Naive thymus-derived CD8-positive, alpha-beta T cell (primary cell): ENCODE measurements around the gene SGCG. TPM values are rescaled to one million over a fixed set of nuclear protein-coding genes. Genes with fewer than 3 reads are reported as not detected.
"Not testable (repeated sequence)": the region's sequence is repeated elsewhere in the genome, so short reads cannot be mapped to it uniquely, and the experiment has no call there.

Experiments used
- ATAC-seq, 2 donors: fragments of 150-1000 bp; cut with Tn5 transposase in 1 of 2; sonication (Bioruptor Pico), chemical (Tn5 transposase) in 1 of 2; 1 replicate in 1 of 2; 2 replicates in 1 of 2; pipeline ENCODE4 v1.10.0; 2021; ENCODE audit warnings: mild to moderate bottlenecking in 2 of 2, moderate library complexity in 2 of 2
- POLR2A ChIA-PET: fragments of 350-600 bp; sonication (Branson Sonifier 250); formaldehyde crosslinking; loops from one replicate; lab custom pipeline; 2021; ENCODE audit warnings: antibody characterized with exemption; lab: Charles Lee
- DNase-seq, 10 donors: peaks; one replicate each; pipeline versions ENCODE4 v3.0.0 to v3.0.0-alpha.2; 2020 to 2022
- H3K27ac Mint-ChIP-seq, 10 donors: one replicate each; pipeline ENCODE4 v1.8.0; 2020 to 2022; ENCODE audit warnings: mild to moderate bottlenecking in 10 of 10, mixed read lengths in 10 of 10, moderate library complexity in 4 of 10, inconsistent platforms in 1 of 10
- H3K27me3 Mint-ChIP-seq, 5 donors: one replicate each; pipeline ENCODE4 v1.8.0; 2021 to 2022; ENCODE audit warnings: mixed read lengths in 5 of 5
- H3K36me3 Mint-ChIP-seq, 3 donors: one replicate each; pipeline ENCODE4 v1.8.0; 2020 to 2022; ENCODE audit warnings: mixed read lengths in 3 of 3, mild to moderate bottlenecking in 2 of 3, inconsistent platforms in 1 of 3
- H3K4me1 Mint-ChIP-seq, 4 donors: one replicate each; pipeline ENCODE4 v1.8.0; 2021 to 2022; ENCODE audit warnings: mixed read lengths in 4 of 4
- H3K4me3 Mint-ChIP-seq, 10 donors: one replicate each; pipeline ENCODE4 v1.8.0; 2020 to 2022; ENCODE audit warnings: mild to moderate bottlenecking in 10 of 10, mixed read lengths in 10 of 10, moderate library complexity in 6 of 10, inconsistent platforms in 1 of 10
- H3K9me3 Mint-ChIP-seq, 9 donors: one replicate each; pipeline ENCODE4 v1.8.0; 2020 to 2022; ENCODE audit warnings: mixed read lengths in 9 of 9, mild to moderate bottlenecking in 3 of 9, inconsistent platforms in 1 of 9, moderate library complexity in 1 of 9
- polyA plus RNA-seq, 3 donors: library from polyadenylated mRNA; unstranded; fragments of 300-500 nt; fragmentation: Illumina TruSeq; gene quantifications; one replicate each; pipeline ENCODE4 v1.2.3, GENCODE V29; 2021
- total RNA-seq, 8 experiments: library from RNA in 2 of 8; stranded (reverse) in 2 of 8; gene quantifications; one replicate each; pipeline ENCODE4 v1.2.3 and lab custom pipeline; 2021 to 2026

Gene SGCG
- total and polyA plus RNA-seq, 5 experiments from 2014 or later, result not detected

DNA sequence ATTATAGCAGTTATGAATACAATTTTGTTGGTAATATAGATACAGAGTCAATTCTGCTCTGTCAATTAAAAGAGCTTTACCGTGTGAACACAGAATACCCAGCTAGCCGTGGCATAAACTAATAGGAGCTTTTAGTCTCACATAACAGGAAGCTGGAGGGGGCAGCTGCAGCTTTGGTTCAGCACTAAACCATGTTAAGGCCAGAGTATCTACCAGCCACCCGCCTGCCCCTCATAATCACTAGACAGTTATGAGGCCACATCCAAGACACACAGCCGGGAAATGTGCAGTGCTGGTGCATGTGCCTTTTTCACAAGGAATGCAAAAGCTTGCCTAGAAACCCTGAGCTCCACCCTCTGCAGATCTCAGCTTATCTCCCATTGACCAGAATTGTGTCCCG is 62.3 kb downstream of the SGCG start:
- DNase-seq (no peak), ATAC-seq (no peak)
- POLR2A ChIA-PET, result no interaction called here
- H3K4me1 Mint-ChIP-seq, result peaks cover 0 to 2% (median 0%) of the 10 kb centered on the region in 4 donors
- H3K27me3 Mint-ChIP-seq, result peaks cover 0 to 22% (median 9%) of the 10 kb centered on the region in 5 donors
- H3K27ac Mint-ChIP-seq, result no peak overlapping the region
- H3K4me3 Mint-ChIP-seq, result no peak overlapping the region
- H3K9me3 Mint-ChIP-seq, result peaks cover 0 to 3% (median 0%) of the 10 kb centered on the region in 9 donors
- H3K36me3 Mint-ChIP-seq, result no peaks in the 10 kb centered on the region

GRCh38 chr13:23248410-23248809 is 67.6 kb downstream of the SGCG start:
- DNase-seq, H3K4me1 Mint-ChIP-seq, H3K4me3 Mint-ChIP-seq, POLR2A ChIA-PET, H3K27ac Mint-ChIP-seq, H3K9me3 Mint-ChIP-seq, ATAC-seq, H3K36me3 Mint-ChIP-seq: not testable (repeated sequence)
- peaks cover 0 to 22% (median 5%) of the 10 kb centered on the region in 5 donors for H3K27me3 Mint-ChIP-seq

DNA sequence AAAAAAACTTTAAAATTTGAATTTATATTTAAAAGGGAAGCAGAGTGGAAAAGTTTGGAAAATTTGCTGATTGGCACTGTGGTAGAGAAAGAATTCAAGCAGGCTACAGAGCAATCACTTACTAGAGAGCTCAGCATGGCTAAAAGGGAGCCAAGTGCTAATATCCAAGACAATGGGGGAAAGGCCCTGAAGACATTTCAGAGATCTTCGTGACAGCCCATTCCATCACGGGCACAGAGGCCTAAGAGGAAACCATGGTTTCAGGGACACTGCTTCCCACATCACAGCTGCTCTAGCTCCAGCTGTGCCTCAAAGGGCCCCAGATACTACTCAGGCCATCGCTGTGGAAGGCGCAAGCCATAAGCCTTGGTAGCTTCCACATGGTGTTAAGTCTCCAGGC is 73.7 kb downstream of the SGCG start:
- H3K4me1 Mint-ChIP-seq, result no peaks in the 10 kb centered on the region
- H3K27me3 Mint-ChIP-seq, result peaks cover 6 to 18% (median 9%) of the 10 kb centered on the region in 5 donors
- DNase-seq (no peak), ATAC-seq (no peak)
- H3K4me3 Mint-ChIP-seq, result no peak overlapping the region
- peaks cover 0 to 21% (median 5%) of the 10 kb centered on the region in 9 donors for H3K9me3 Mint-ChIP-seq
- POLR2A ChIA-PET, result no interaction called here
- H3K36me3 Mint-ChIP-seq, result peaks cover 0 to 6% (median 1%) of the 10 kb centered on the region in 3 donors
- no peak overlapping the region for H3K27ac Mint-ChIP-seq

- ATAC-seq (no peak), DNase-seq (no peak)
- H3K4me3 Mint-ChIP-seq, result no peak overlapping the region
- no peak overlapping the region for H3K27ac Mint-ChIP-seq
- POLR2A ChIA-PET, result no interaction called here
- peaks cover 0 to 5% (median 0%) of the 10 kb centered on the region in 9 donors for H3K9me3 Mint-ChIP-seq
- H3K36me3 Mint-ChIP-seq, result no peaks in the 10 kb centered on the region
- no peaks in the 10 kb centered on the region for H3K4me1 Mint-ChIP-seq
- H3K27me3 Mint-ChIP-seq, result peaks cover 0 to 10% (median 0%) of the 10 kb centered on the region in 5 donors
These were observed 86.8 kb downstream of the SGCG start for GRCh38 chr13:23267571-23267970.

- no peak overlapping the region for H3K27ac Mint-ChIP-seq
- ATAC-seq, result no peak
- no peaks in the 10 kb centered on the region for H3K4me1 Mint-ChIP-seq
- no peak for DNase-seq
- POLR2A ChIA-PET, result no interaction called here
- H3K4me3 Mint-ChIP-seq, result no peak overlapping the region
- H3K36me3 Mint-ChIP-seq, result no peaks in the 10 kb centered on the region
- no peaks in the 10 kb centered on the region for H3K9me3 Mint-ChIP-seq
- H3K27me3 Mint-ChIP-seq, result peaks cover 0 to 6% (median 0%) of the 10 kb centered on the region in 5 donors
These were observed 87.7 kb downstream of the SGCG start for GRCh38 chr13:23268441-23268840.

GRCh38 chr13:23271331-23271730 is 90.6 kb downstream of the SGCG start:
- no peak for ATAC-seq
- Mint-ChIP-seq H3K9me3 (no peaks in the 10 kb centered on the region), H3K27ac (no peak overlapping the region), H3K27me3 (peaks cover 0 to 2% (median 0%) of the 10 kb centered on the region in 5 donors), H3K36me3 (no peaks in the 10 kb centered on the region), H3K4me3 (no peak overlapping the region), H3K4me1 (no peaks in the 10 kb centered on the region)
- POLR2A ChIA-PET, result no interaction called here
- no peak for DNase-seq

DNA sequence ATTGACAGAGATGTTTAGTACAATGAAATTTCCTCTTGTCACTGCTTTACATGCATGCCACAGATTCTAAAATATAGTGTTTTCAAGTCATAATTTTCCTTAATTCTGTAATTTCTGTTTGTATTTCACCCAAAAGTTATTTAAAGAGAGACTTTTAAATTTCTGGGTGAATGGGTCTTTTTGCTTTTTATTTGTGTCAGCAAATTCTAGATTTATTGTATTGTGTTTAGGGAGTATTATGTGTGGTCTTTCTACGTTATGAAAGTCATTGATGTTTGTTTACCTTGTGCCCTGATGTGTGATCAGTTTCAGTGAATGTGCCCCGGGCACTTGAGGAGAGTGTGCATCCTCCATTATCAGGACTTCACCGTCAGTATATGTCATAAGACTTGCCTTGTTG is 92.7 kb downstream of the SGCG start:
- Mint-ChIP-seq H3K9me3 (no peaks in the 10 kb centered on the region), H3K4me1 (no peaks in the 10 kb centered on the region), H3K36me3 (no peaks in the 10 kb centered on the region), H3K27ac (no peak overlapping the region), H3K4me3 (no peak overlapping the region), H3K27me3 (peaks cover under 1 to 5% (median 3%) of the 10 kb centered on the region in 5 donors)
- ATAC-seq, result no peak
- POLR2A ChIA-PET, result no interaction called here
- DNase-seq, result no peak

GRCh38 chr13:23279321-23279720 is 98.5 kb downstream of the SGCG start:
- peaks cover 0 to 7% (median 2%) of the 10 kb centered on the region in 9 donors for H3K9me3 Mint-ChIP-seq
- POLR2A ChIA-PET, result no interaction called here
- no peak for ATAC-seq
- no peak for DNase-seq
- H3K4me3 Mint-ChIP-seq, result no peak overlapping the region
- peaks cover 7 to 21% (median 8%) of the 10 kb centered on the region in 5 donors for H3K27me3 Mint-ChIP-seq
- no peaks in the 10 kb centered on the region for H3K4me1 Mint-ChIP-seq
- peaks cover 0 to 6% (median 0%) of the 10 kb centered on the region in 3 donors for H3K36me3 Mint-ChIP-seq
- H3K27ac Mint-ChIP-seq, result no peak overlapping the region

DNA sequence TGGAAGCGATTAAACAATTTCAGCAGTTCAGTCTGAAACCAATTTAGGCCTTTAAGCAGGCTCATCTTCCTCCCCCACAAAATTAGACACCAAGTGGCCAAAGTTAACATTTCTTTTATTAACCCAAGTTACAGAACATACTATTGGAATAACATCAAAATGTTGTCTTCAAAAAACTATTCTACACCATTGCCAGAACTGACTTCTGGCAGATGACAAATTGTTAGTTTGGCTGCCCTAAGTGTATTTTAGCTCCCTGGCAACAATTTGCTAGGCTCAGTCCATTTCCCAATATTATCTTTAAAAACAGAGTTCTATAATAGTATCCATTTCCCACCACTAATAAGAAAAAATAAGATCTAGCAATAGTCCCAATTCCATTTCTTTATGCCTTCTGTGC is 107.8 kb downstream of the SGCG start:
- no peak for ATAC-seq
- peaks cover 10 to 18% (median 15%) of the 10 kb centered on the region in 5 donors for H3K27me3 Mint-ChIP-seq
- no peak overlapping the region for H3K4me3 Mint-ChIP-seq
- H3K9me3 Mint-ChIP-seq, result peaks cover 0 to 8% (median 0%) of the 10 kb centered on the region in 9 donors
- POLR2A ChIA-PET, result no interaction called here
- DNase-seq, result no peak
- no peak overlapping the region for H3K27ac Mint-ChIP-seq
- no peaks in the 10 kb centered on the region for H3K4me1 Mint-ChIP-seq
- H3K36me3 Mint-ChIP-seq, result no peaks in the 10 kb centered on the region

DNA sequence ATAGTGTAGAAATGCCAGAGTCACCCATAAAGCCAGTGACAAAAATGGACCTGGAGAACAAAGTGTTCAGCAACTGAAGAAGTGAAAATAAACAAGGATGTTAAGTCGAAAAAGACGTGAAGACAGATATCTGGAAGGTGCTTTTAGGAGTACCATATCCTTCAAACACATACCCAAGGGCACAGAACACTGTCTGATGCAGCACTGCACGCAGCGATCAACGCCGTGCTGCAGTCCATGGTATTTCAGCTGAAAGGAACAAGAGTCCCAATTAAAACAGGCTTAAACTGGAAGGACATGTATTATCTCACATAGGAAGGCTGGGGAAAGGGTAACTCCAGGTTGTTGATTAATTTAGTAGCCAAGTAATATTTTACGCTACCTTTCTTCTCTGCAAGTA is 108.2 kb downstream of the SGCG start:
- DNase-seq (no peak), ATAC-seq (no peak)
- Mint-ChIP-seq H3K4me1 (no peaks in the 10 kb centered on the region), H3K9me3 (peaks cover 0 to 8% (median 0%) of the 10 kb centered on the region in 9 donors), H3K27me3 (peaks cover 10 to 18% (median 15%) of the 10 kb centered on the region in 5 donors), H3K27ac (no peak overlapping the region), H3K4me3 (no peak overlapping the region), H3K36me3 (no peaks in the 10 kb centered on the region)
- POLR2A ChIA-PET, result no interaction called here

GRCh38 chr13:23289917-23290357 is 109.2 kb downstream of the SGCG start:
- no peaks in the 10 kb centered on the region for H3K36me3 Mint-ChIP-seq
- POLR2A ChIA-PET, result no interaction called here
- no peak overlapping the region for H3K27ac Mint-ChIP-seq
- DNase-seq, result no peak
- H3K4me3 Mint-ChIP-seq, result no peak overlapping the region
- H3K9me3 Mint-ChIP-seq, result peaks cover 0 to 7% (median 0%) of the 10 kb centered on the region in 9 donors
- no peak for ATAC-seq
- peaks cover 7 to 13% (median 10%) of the 10 kb centered on the region in 5 donors for H3K27me3 Mint-ChIP-seq
- no peaks in the 10 kb centered on the region for H3K4me1 Mint-ChIP-seq

GRCh38 chr13:23292586-23292985 is 111.8 kb downstream of the SGCG start:
- ATAC-seq, result no peak
- POLR2A ChIA-PET, result no interaction called here
- Mint-ChIP-seq H3K4me3 (no peak overlapping the region), H3K27ac (no peak overlapping the region), H3K27me3 (peaks cover 4 to 9% (median 8%) of the 10 kb centered on the region in 5 donors), H3K4me1 (no peaks in the 10 kb centered on the region), H3K9me3 (peaks cover 0 to 5% (median 0%) of the 10 kb centered on the region in 9 donors), H3K36me3 (peaks cover 0 to 2% (median 0%) of the 10 kb centered on the region in 3 donors)
- no peak for DNase-seq

DNA sequence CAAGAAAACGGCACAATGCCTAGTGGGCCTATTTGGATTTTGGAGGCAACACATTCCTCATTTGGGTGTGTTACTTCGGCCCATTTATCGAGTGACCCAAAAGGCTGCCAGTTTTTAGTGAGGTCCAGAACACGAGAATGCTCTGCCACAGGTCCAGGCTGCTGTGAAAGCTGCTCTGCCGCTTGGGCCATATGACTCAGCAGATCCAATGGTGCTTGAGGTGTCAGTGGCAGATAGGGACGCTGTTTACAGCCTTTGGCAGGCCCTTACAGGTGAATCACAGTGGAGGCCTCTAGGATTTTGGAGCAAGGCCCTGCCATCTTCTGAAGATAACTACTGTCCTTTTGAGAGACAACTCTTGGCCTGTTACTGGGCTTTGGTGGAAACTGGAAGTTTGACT is 134.1 kb downstream of the SGCG start:
- not testable (repeated sequence) for H3K4me3 Mint-ChIP-seq

GRCh38 chr13:23319883-23320224 is 139.1 kb downstream of the SGCG start:
- H3K27ac Mint-ChIP-seq, result no peak overlapping the region
- DNase-seq, result no peak

More for the DNA sequence above, 134.1 kb downstream of the SGCG start:
- DNase-seq, H3K4me1 Mint-ChIP-seq, POLR2A ChIA-PET, H3K9me3 Mint-ChIP-seq, H3K36me3 Mint-ChIP-seq, ATAC-seq, H3K27ac Mint-ChIP-seq: not testable (repeated sequence)
- peaks cover 12 to 60% (median 24%) of the 10 kb centered on the region in 5 donors for H3K27me3 Mint-ChIP-seq

More at GRCh38 chr13:23319883-23320224, 139.1 kb downstream of the SGCG start:
- Mint-ChIP-seq H3K4me1 (peaks cover 0 to 21% (median 0%) of the 10 kb centered on the region in 4 donors), H3K27me3 (peaks cover 6 to 37% (median 12%) of the 10 kb centered on the region in 5 donors), H3K4me3 (no peak overlapping the region), H3K36me3 (no peaks in the 10 kb centered on the region), H3K9me3 (no peaks in the 10 kb centered on the region)
- ATAC-seq, result no peak
- POLR2A ChIA-PET, result no interaction called here
